ENCODE results near the gene ORMDL2.
"Not testable (repeated sequence)": the region's sequence is repeated elsewhere in the genome, so short reads cannot be mapped to it uniquely, and the experiment has no call there.

ORMDL2 gene

DNA sequence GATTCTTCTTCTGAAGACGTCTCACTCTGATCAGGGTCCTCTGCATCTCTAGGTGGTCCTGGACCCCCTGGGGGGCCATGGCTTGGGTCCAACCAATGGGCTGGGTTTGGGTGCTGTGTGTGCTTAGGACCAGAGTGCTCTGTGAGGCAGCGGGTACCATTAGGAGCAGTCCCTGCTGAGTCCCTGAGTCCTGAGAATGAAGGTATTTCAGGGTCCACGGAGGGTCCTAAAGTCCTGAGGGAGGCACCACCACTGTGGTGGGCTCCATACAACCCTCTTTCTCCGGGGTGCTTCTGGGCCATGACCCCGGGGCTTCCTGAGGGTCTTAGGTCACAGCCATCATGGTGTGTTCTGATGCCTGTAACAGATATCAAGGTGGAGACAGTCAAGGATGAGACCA lies 10.5 kb downstream of the ORMDL2 start:
- Mint-ChIP-seq H3K36me3 (ENCODE audit: low read depth) (peaks cover 18% of the 10 kb centered on the region), H3K27ac (peak overlapping the region; percentile 97)

GRCh38 chr12:55829967-55830600 lies 12.2 kb downstream of the ORMDL2 start:
- DNase-seq, result peak; percentile 58
- Mint-ChIP-seq H3K9me3 (no peaks in the 10 kb centered on the region), H3K27me3 (ENCODE audit: low read depth, poor library complexity) (peaks cover 3% of the 10 kb centered on the region), H3K4me3 (peak overlapping the region; percentile 97), H3K27ac (peak overlapping the region; percentile 99), H3K36me3 (ENCODE audit: low read depth) (peaks cover 17% of the 10 kb centered on the region), H3K4me1 (peaks cover 60% of the 10 kb centered on the region)
- TF ChIP-seq, protein P1, sequence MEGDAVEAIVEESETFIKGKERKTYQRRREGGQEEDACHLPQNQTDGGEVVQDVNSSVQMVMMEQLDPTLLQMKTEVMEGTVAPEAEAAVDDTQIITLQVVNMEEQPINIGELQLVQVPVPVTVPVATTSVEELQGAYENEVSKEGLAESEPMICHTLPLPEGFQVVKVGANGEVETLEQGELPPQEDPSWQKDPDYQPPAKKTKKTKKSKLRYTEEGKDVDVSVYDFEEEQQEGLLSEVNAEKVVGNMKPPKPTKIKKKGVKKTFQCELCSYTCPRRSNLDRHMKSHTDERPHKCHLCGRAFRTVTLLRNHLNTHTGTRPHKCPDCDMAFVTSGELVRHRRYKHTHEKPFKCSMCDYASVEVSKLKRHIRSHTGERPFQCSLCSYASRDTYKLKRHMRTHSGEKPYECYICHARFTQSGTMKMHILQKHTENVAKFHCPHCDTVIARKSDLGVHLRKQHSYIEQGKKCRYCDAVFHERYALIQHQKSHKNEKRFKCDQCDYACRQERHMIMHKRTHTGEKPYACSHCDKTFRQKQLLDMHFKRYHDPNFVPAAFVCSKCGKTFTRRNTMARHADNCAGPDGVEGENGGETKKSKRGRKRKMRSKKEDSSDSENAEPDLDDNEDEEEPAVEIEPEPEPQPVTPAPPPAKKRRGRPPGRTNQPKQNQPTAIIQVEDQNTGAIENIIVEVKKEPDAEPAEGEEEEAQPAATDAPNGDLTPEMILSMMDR (IDR thresholded peaks at IDR 0.05), result no peak

More for the DNA sequence above, 10.5 kb downstream of the ORMDL2 start:
- Mint-ChIP-seq H3K4me3 (peak overlapping the region; percentile 97), H3K9me3 (no peaks in the 10 kb centered on the region), H3K27me3 (ENCODE audit: low read depth, poor library complexity) (peaks cover under 1% of the 10 kb centered on the region), H3K4me1 (peaks cover 62% of the 10 kb centered on the region)
- TF ChIP-seq, protein P1 (IDR thresholded peaks at IDR 0.05), result no peak
- no peak for DNase-seq

DNA sequence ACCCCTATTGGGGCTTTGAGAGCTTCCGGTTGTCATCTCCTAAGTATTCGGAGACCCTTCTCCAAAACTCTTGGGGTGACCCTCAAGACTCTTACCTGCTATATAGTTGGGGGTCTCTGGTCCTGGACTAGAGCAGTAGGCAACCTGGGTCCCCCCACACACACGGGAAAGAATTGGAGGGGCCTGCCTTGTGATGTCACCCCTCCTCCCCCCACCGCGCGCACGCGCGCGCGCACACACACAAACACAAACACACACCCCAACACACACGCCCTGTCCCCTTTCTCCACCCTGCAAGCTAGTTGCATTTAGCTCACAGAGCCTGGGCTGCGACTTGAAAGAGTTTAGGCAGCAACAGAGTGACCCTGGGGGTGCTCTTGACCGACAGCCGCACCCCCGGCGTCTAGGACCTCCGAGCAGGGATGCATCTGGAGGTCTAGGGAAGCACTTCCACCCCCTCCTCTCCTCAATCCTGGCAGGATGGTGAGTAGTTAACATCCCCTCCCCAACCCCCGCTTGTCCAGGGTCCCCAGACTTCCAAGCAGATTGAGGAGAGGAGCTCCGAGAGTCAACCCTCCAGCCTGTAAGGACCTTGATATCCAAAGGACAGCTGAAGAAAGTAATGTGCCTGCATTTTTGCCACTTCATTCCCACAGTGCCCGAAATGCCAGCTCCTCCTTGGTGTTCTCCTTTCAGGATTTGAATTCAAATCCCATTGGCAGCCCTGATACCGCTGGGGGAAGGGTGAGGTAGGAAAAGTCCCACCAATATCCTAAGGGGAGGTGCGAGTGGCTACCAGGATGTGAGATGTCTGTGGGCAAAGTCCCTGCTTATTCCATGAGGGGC lies 13.0 kb downstream of the ORMDL2 start:
- no peaks in the 10 kb centered on the region for H3K9me3 Mint-ChIP-seq
- H3K4me1 Mint-ChIP-seq, result peaks cover 57% of the 10 kb centered on the region
- H3K27me3 Mint-ChIP-seq (ENCODE audit: low read depth, poor library complexity), result peaks cover 3% of the 10 kb centered on the region
- H3K4me3 Mint-ChIP-seq, result peak overlapping the region; percentile 97
- H3K27ac Mint-ChIP-seq, result peak overlapping the region; percentile 99
- TF ChIP-seq, protein P1 (IDR thresholded peaks at IDR 0.05), result no peak
- peaks cover 15% of the 10 kb centered on the region for H3K36me3 Mint-ChIP-seq (ENCODE audit: low read depth)
- DNase-seq, result peak; percentile 69

GRCh38 chr12:55831447-55831815 lies 13.6 kb downstream of the ORMDL2 start:
- Mint-ChIP-seq H3K4me1 (peaks cover 51% of the 10 kb centered on the region), H3K27me3 (ENCODE audit: low read depth, poor library complexity) (peaks cover 3% of the 10 kb centered on the region), H3K4me3 (peak overlapping the region; percentile 97), H3K36me3 (ENCODE audit: low read depth) (peaks cover 10% of the 10 kb centered on the region), H3K27ac (peak overlapping the region; percentile 99), H3K9me3 (no peaks in the 10 kb centered on the region)
- no peak for DNase-seq
- TF ChIP-seq, protein P1 (IDR thresholded peaks at IDR 0.05), result no peak

GRCh38 chr12:55833056-55833455 lies 15.2 kb downstream of the ORMDL2 start:
- Mint-ChIP-seq H3K27me3 (ENCODE audit: low read depth, poor library complexity) (peaks cover 3% of the 10 kb centered on the region), H3K27ac (no peak overlapping the region), H3K4me3 (peak overlapping the region; percentile 97), H3K36me3 (ENCODE audit: low read depth) (peaks cover 2% of the 10 kb centered on the region), H3K9me3 (no peaks in the 10 kb centered on the region), H3K4me1 (peaks cover 35% of the 10 kb centered on the region)
- no peak for DNase-seq
- TF ChIP-seq, protein P1 (IDR thresholded peaks at IDR 0.05), result no peak

GRCh38 chr12:55834400-55834799 lies 16.6 kb downstream of the ORMDL2 start:
- H3K27me3 Mint-ChIP-seq (ENCODE audit: low read depth, poor library complexity); DNase-seq: not testable (repeated sequence)
- peaks cover 40% of the 10 kb centered on the region for H3K4me1 Mint-ChIP-seq

More at GRCh38 chr12:55834400-55834799, 16.6 kb downstream of the ORMDL2 start:
- H3K4me3 Mint-ChIP-seq; H3K9me3 Mint-ChIP-seq; H3K27ac Mint-ChIP-seq; H3K36me3 Mint-ChIP-seq (ENCODE audit: low read depth): not testable (repeated sequence)

Data from nephron progenitor cell (in vitro differentiated cells).